NB4 (cell line): Measurements from ENCODE around the gene CIROP.

ENCODE experiments used
- CTCF ChIP-seq: IDR thresholded peaks from one replicate; pipeline ENCODE4 v1.5.1; 2012; ENCODE audit warnings: low read depth, low read length
- POLR2A ChIP-seq: IDR thresholded peaks from 2 replicates; pipeline ENCODE4 v1.6.1; 2011; ENCODE audit warnings: mild to moderate bottlenecking; ENCODE audit not compliant: insufficient read length; ENCODE audit errors: extremely low read depth

- TF ChIP-seq CTCF (no peak), POLR2A (no peak)
These were observed 47.6 kb downstream of the CIROP start, which contains the start of gene CDH24 for GRCh38 chr14:23056956-23057756.
